Fibroblast of skin of right biceps (primary cell): ENCODE results near the gene ANO3.

Experiments
- DNase-seq: peaks from one replicate; pipeline ENCODE4 v3.0.0-alpha.2; 2013

Gene ANO3

GRCh38 chr11:26365284-26365683, 33.4 kb downstream of the ANO3 start:
- no peak for DNase-seq

DNA sequence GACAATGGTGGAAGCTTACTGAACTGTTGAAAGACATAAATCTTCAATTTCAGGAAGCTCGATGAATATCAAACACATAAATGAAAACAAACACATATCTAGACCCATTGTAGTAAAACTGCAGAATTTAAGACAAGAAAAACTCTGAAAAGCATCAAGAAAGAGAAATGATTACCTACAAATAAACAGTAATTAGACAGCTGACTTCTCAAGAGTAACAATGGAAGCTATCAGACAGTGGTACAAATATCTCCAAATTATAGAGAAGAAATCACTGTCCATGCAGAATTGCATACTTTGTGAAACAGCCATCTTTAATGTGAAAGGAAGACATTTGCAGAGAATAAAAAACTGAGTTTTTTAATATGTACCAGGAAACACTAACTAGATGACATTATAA, 45.7 kb downstream of the ANO3 start:
- DNase-seq: no peak

DNA sequence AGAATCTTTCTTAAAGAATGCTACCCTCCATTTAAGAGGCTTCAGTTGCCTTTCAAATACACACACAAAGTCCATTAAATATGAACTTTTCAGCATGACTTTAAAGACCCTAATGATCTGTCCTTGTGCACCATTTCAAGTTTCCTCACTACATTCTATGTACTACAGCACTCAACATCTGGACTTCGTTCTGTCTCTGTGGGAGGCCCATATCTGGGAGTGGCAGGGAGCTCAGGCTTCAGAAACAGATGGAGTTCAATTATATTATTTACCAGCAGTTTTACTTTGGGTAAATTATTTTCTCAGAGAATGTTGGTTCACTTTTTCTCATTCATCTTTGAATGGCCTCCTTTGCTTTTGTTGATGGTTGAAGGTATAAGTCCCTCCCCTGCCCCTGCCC, 67.4 kb downstream of the ANO3 start:
- no peak for DNase-seq

DNA sequence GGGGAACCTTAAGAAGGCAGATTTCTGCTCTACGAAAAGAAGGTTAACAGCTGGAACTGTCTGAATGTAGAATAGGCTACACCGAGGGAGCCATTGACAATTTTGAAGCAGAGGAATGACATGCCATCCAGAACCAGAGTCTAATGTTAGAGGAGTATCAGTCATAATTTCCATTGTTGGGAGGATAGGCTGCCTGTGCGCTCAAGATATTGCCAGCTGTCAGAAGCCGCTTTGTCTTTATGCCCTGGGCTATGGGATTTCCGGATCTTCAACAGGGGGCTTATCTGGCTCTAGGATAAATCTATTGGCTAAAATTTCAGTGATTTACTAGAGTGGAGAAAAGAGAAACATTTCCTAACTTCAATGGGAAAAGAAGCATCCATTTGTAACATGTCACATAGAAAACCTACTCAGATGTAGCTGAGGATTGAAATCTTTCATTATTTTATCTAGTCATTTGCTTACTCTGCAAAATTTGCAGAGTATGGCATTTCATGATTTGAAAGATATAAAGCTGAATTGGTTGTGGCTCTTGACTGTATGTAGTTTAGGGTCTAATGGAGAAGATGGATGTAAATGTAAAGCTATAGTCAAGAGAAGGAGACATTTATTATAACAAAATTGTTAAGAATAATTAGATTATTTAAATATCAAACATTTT, 78.9 kb downstream of the ANO3 start:
- no peak for DNase-seq

DNA sequence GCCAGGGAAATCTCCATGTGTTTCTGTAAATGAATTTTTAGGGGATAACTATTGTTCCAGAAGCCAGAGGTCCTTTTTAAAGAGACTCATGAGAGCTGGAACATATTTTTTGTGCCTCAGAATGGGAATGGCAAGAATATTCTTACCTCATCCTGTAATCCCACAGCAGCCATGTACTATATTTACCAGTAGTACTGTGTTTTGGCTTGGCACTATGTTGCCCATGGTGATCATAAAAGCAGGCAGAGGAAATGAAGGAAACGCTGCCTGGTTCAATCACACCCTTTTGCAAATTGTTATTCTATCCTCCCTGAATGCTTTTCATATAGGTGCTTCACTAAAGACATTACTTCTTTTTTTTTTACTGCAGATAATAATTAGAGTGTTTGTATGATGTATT, 81.0 kb downstream of the ANO3 start:
- DNase-seq: no peak

DNA sequence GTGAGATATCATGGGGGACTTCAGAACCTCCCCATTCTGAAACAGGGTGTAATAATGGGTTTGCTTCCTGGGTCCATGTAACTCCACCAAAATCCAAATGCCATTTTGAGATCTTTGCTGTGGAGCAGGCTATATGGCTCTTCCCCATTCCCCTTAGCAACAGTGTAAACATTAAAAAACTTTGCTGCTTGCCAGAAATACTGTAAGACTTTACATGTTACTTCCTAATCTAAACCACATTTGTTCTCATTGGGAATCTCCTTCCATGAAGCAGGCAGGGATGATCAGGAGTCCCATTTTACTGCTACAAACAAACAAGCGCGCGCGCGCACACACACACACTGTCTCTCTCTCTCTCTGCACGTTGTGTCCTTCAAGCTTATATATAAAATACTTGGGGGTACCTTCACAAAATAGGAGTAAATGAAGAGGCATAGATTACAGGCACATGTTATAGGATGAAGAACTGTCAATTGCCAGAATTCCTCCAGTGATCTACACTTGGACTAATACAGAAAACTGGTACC, 86.5 kb downstream of the ANO3 start:
- peak; percentile 4 for DNase-seq

GRCh38 chr11:26420331-26420730, 88.4 kb downstream of the ANO3 start:
- DNase-seq: no peak

DNA sequence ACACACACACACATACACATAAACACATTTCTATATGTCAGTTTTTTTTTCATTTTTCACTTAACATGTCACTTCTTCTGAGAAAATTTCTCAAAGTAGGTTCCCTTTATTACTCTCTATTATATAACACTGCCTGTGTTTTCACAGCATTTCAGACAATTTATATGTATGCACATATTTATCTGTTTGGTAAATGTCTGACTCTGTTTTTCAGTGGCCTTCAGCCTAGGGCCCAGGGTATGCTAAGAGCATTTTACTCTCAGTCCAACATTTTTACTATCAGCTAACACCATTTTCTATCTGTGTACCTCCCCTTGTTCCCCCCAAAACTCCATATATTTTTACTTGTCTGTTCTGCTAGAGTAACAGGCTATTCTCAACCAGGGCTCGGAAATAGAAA, 92.3 kb downstream of the ANO3 start:
- no peak for DNase-seq

DNA sequence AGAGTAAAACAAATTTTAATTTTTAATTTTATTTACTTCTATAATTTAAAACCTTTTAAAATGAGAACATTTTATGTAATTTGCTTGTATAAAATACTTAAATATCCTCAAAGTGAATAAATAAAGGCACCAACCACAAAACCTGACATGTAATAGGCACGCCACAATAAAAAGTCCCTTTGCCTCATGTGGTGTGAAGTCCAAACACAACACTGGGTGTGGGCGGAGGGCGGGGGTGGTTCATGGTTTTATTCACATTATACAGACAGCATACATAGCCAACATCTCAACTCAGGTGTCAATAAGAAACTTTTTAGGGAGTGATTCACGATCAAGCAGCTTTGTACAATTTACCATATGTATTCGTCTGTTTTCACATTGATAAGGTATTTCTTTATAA, 107.9 kb downstream of the ANO3 start:
- DNase-seq: no peak

- DNase-seq: peak; percentile 55
These were observed 110.2 kb downstream of the ANO3 start for GRCh38 chr11:26442131-26442530.

- no peak for DNase-seq
These were observed 111.7 kb downstream of the ANO3 start for GRCh38 chr11:26443617-26444016.

DNA sequence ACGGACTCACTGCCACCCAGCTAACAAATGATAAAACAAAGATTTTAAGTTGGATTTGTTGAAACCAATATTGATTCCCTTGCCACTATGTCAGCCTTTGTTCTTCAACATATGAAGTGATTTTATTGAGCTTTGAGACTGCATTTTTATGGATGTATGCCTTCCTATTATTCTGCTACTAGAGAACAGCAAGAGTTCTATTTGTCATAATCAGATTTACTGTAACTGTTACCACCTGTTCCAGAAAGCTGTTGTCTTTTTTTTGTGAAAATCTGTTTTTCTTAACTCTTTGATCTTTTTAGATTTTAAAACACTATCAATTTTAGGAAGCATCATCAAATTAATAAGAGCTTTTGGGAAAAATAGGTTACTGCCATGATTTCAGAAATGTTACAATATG, 125.7 kb downstream of the ANO3 start:
- DNase-seq: no peak

DNA sequence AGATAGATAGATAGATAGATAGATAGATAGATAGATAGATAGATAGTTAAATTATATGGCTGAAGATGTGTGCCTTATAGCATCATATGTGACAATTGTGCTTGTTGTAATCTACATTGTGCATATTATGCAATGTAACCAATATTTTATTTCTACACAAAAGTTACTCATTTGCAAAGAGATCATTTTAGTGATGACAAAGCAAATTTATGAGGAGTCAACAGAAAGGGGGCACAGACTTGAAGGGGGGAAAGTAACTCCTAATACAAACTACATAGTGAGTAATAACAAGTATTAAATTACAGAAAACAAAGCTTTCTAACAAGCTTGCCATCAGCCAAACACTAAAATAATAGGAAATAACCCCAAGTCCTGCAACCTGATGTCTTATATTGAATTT, 133.3 kb downstream of the ANO3 start:
- no peak for DNase-seq

DNA sequence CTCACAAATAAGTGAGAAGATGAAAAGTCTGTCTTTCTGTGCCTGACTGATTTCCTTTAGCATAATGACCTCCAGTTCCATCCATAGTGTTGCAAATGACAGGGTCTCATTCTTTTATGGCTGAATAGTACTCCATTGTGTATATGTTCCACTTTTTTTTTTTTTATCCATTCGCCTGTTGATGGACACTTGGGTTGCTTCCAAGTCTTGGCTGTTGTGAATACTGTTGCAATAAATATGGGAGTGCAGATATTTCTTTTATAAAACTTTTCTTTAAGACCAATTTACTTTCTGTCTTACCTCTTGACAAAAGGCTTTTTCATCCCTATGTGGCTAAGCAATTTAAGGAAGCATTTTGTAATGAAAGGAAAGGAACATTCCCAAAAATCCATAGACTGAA, 135.6 kb downstream of the ANO3 start:
- no peak for DNase-seq

GRCh38 chr11:26470992-26471391, 139.1 kb downstream of the ANO3 start:
- DNase-seq: no peak

DNA sequence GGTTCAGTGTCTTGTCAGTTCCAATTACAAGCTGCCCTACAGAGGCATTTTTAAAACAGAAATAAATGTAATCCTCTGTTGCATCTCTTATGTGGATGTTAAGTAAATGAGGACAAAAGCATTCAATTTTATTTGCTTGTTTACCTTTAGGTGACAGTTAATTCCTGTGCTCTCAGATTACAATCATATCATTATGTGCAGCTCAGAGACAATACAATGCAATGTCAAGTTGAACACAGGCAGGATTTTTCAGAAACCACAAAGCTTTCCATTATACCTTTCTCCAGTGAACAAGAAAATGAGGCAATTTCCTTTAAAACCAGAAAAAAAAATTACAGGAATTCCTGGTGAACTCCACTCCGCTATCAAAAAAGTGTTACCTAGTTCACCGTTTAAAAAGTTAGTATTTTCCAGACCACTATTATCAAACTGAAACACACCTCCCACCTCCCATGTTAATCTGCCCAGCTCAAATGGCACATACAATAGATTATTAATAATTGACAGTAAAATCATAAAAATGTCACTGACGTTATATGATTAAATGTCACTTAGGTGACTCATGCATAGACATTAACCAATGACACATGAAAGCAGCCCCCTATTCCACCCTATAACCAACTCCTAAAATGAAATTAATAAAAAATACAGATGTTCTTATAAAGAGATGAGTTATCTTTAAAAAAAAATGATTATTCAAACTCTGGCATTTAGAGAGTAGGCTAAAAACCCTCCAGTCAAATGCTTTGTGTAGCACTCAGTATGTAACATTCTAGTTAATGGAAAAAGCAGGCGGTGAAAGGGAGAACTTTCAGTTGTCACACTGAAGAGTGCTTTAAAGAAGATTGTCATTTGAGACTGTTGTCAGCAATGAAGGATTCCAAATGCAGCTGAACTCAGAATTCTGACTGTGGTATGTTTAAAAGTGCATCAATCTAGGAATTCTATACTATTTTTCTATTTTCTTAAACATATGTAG, 141.6 kb downstream of the ANO3 start:
- no peak for DNase-seq

DNA sequence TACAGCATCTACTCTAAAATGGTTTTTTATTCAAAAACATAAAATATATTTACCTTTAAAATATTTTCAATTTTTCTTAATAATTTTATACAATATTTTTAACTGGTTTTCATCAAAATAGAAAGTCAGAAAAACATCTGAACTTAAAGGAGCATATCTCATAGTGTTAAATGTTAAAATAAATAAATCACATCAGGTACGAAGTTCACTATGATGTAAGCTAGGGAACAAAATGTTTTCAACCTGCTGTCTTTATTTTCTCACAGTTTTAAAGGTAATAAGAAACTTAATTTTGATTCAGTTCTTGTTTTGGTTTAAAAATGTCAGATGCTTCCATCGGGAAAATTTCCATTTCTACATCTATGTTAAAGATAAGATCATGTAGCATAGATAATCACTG, 142.5 kb downstream of the ANO3 start:
- DNase-seq: no peak

DNA sequence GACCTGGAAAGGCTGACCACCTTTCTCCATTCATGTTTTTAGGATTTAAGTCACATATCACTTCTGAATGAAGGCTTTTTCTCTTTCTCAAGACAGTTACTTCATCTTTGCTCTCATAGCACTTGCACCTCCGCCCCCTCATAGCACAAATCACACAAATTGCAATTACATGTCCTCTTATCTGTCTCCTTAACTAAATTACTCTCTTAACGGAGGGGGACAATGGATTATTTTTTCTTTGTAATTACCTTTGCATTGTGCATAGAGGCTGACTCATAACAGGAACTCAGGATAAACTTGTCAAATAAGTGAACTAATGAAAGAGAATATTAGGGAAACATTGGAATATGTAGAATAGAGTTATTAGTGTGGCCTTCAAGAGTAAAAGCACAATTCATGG, 145.5 kb downstream of the ANO3 start:
- DNase-seq: no peak

DNA sequence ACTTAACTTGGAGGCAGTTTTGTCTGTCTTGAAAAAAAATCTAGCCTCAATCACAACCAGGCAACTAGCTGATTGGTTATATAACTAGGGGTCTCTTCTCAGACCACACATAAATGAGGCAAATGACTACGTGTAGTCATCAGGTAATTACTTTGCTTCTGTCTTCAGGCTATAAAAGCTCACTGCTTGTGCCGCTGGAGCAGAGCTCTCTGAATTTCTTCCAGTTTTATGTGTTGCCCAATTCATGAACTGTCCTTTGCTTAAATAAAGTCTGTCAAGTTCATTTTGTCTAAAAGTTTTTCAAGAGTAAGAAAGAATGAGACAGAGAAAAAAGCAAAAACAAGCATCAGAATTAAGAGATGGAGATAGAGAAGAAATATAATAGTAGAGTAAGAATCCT, 146.8 kb downstream of the ANO3 start:
- DNase-seq: no peak

DNA sequence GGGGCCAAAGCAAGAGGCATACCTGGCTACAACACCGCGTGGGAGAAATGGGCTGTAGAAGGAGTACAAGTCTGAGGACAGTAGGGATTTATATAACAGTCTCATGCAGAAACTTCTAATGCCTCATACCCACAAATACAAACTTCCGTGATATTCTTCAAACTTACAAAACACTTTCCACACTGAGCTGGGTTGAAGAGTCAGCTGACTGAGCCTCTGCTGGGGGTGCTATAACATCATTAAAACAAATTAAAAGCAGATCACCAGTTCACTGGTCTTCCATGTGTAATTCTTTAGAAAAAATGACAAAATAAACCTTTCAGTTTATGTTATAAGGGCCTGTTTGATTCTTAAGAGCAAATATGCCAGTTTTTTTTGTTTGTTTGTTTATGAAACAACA, 148.1 kb downstream of the ANO3 start:
- DNase-seq: no peak

DNA sequence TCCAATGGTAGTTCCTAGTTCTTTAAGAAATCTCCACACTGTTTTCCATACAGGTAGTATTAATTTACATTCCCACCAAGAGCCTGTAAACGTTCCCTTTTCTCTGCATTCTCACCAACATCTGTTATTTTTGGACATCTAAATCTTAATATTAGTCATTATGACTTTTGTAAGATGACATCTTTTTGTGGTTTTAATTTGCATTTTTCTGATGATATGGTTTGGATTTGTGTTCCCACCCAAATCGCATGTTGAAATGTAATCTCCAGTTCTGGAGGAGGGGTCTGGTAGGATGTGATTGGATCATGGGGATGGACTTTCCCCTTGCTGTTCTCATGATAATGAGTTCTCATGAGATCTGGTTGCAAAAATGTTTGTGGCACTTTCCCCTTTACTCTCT, 151.2 kb downstream of the ANO3 start:
- DNase-seq: peak; percentile 36

- DNase-seq: no peak
These were observed 158.6 kb downstream of the ANO3 start for GRCh38 chr11:26490546-26490945.

DNA sequence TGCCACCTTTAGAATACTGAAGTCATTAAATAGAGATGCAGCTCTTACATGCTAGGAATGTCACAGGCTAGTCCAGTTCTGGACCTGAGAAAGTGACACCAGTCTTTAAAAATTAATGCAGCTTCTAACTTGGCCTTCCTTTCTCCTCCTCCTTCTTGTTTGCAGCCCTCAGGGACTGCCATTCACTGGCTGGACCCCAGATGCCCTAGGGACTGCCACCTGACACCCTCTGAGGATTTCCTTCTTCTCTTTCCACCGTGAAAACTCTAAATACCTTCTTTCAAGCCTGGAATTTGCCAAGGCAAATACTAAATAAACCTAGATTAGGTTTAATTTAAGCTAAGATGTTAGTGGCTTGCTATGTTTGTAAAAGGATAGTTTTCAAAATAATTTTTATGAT, 161.7 kb downstream of the ANO3 start:
- no peak for DNase-seq

GRCh38 chr11:26507229-26507628, 175.3 kb downstream of the ANO3 start:
- DNase-seq: no peak
